ENCODE measurements around the gene CSF3.

Gene CSF3

DNA sequence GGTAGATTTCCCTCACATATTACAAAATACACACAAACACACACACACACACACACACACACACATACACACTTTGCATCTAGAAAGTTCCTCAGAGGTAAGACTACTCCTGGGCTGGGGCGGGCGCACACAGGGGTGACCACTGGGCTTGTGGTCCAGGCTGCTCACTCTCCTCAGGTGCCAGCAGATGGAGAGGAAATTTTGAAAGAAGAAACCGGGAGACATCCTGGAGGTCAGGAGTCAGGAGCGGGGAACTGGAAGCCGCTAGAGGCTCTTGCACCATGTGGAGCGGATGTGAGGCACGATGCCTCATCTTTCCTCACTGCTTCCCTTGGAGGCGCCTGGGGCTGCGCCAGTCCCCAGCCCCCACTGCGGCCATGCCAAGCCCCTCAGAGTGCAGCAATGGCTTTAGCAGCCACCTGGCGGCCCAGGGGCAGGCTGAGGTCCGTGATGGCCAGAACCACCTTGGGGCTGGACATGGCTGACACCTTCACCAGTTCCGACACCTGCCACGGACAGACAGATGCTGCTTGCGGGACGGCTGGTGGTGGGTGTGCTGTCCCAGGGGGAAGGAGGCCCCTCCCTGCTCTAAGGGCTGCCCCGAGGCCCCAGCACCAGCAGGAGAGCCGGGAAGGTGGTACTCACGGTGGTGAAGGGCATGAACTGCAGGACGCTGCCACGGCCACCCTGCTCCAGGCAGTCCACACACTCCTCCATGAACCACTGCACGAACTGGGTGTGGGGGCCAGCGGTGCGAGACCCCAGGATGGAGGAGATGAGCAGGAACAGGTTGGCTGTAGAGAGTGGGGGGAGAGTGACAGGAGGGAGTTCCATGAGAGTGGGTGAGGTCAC, 4.1 kb downstream of the CSF3 start:
- Histone ChIP-seq H3K9me3 (ENCODE audit: severe bottlenecking) (no peaks in the 10 kb centered on the region), H3K4me3 (ENCODE audit: low read depth, low read length) (no peak overlapping the region), H3K27ac (peak overlapping the region; percentile 49), H3K36me3 (peaks cover 63% of the 10 kb centered on the region), H3K27me3 (ENCODE audit: insufficient read depth, low read depth, severe bottlenecking) (no peaks in the 10 kb centered on the region)
- TF ChIP-seq, protein P1, sequence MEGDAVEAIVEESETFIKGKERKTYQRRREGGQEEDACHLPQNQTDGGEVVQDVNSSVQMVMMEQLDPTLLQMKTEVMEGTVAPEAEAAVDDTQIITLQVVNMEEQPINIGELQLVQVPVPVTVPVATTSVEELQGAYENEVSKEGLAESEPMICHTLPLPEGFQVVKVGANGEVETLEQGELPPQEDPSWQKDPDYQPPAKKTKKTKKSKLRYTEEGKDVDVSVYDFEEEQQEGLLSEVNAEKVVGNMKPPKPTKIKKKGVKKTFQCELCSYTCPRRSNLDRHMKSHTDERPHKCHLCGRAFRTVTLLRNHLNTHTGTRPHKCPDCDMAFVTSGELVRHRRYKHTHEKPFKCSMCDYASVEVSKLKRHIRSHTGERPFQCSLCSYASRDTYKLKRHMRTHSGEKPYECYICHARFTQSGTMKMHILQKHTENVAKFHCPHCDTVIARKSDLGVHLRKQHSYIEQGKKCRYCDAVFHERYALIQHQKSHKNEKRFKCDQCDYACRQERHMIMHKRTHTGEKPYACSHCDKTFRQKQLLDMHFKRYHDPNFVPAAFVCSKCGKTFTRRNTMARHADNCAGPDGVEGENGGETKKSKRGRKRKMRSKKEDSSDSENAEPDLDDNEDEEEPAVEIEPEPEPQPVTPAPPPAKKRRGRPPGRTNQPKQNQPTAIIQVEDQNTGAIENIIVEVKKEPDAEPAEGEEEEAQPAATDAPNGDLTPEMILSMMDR (IDR thresholded peaks at IDR 0.05; ENCODE audit: low read depth, low read length) = peak; percentile 60
- peak; percentile 46 for DNase-seq

- TF ChIP-seq, protein P1 (IDR thresholded peaks at IDR 0.05; ENCODE audit: low read depth, low read length) = no peak
- Histone ChIP-seq H3K27ac (0 out of 2 replicates have a peak overlapping the region, but pooled peaks have one; percentile 10), H3K27me3 (ENCODE audit: insufficient read depth, low read depth, severe bottlenecking) (no peaks in the 10 kb centered on the region), H3K4me3 (ENCODE audit: low read depth, low read length) (no peak overlapping the region), H3K36me3 (peaks cover 71% of the 10 kb centered on the region), H3K9me3 (ENCODE audit: severe bottlenecking) (no peaks in the 10 kb centered on the region)
- no peak for DNase-seq
These were observed 4.9 kb downstream of the CSF3 start for GRCh38 chr17:40020146-40020545.

DNA sequence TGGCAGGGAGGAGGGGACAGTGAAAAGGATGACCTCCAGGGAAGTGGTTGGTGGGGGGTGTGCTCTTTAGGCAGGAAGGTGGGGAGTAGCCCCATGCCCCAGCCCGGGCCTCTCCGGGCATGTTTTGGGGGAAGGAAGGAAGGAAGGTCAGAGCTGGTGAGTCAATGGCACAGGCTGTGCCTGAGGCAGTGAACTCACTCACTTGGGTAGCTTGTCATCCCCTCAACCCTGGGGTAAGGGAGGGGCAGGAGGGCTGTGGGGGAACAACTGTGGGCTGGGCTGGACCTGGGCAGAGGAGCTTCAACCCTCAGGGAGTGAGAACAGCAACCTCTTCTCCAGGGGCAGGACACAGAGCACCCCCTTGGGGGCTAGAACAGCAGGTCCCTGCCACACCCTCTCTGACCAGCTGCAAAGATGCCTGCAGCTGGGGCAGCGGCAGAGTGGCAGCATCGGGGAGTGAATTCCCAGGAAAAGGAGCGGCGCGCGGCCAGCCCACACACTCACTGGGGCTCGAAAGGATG, 6.3 kb downstream of the CSF3 start:
- no peaks in the 10 kb centered on the region for H3K27me3 ChIP-seq (ENCODE audit: insufficient read depth, low read depth, severe bottlenecking)
- H3K9me3 ChIP-seq (ENCODE audit: severe bottlenecking) = no peaks in the 10 kb centered on the region
- H3K27ac ChIP-seq = no peak overlapping the region; the same call in 1 of the 2 replicates
- no peak for DNase-seq
- no peak overlapping the region for H3K4me3 ChIP-seq (ENCODE audit: low read depth, low read length)
- H3K36me3 ChIP-seq = peaks cover 85% of the 10 kb centered on the region
- TF ChIP-seq, protein P1 (IDR thresholded peaks at IDR 0.05; ENCODE audit: low read depth, low read length) = no peak

DNA sequence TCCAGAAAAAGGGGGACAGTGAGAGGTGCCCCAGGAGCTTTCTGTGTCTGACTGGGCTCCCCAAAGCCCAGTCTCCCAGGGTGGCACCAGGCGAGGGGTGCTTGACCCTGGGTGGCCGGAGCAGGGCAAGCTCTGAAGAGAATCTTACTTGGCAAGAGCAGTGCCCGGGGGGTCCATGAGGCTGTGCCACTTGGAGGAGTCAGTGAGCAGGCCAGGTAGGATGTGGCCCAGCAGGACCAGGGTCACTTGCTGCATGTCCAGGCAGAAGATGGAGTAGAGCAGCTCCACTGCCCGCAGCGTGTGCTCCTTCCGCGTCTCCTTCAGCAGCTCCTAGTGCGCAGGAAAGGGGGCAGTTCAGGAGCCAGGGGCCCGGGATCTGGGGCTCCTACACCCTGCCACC, 7.3 kb downstream of the CSF3 start:
- Histone ChIP-seq H3K36me3 (peaks cover 95% of the 10 kb centered on the region), H3K27me3 (ENCODE audit: insufficient read depth, low read depth, severe bottlenecking) (no peaks in the 10 kb centered on the region), H3K9me3 (ENCODE audit: severe bottlenecking) (no peaks in the 10 kb centered on the region), H3K27ac (no peak overlapping the region), H3K4me3 (ENCODE audit: low read depth, low read length) (no peak overlapping the region)
- DNase-seq = no peak
- TF ChIP-seq, protein P1 (IDR thresholded peaks at IDR 0.05; ENCODE audit: low read depth, low read length) = no peak

- TF ChIP-seq, protein P1 (IDR thresholded peaks at IDR 0.05; ENCODE audit: low read depth, low read length) = no peak
- Histone ChIP-seq H3K9me3 (ENCODE audit: severe bottlenecking) (no peaks in the 10 kb centered on the region), H3K4me3 (ENCODE audit: low read depth, low read length) (no peak overlapping the region), H3K27me3 (ENCODE audit: insufficient read depth, low read depth, severe bottlenecking) (no peaks in the 10 kb centered on the region), H3K36me3 (peaks cover 97% of the 10 kb centered on the region), H3K27ac (no peak overlapping the region)
- no peak for DNase-seq
These were observed 7.8 kb downstream of the CSF3 start for GRCh38 chr17:40022961-40023541.
